Muscle of back (tissue), 11 donors: Measurements from ENCODE around the gene NCOR2. TPM values are rescaled to one million over a fixed set of nuclear protein-coding genes. Genes with fewer than 3 reads are reported as not detected.

Source experiments
- DNase-seq, 3 donors: peaks; one replicate each; pipeline versions ENCODE4 v3.0.0 to v3.0.0-alpha.2; 2013
- polyA plus RNA-seq, 10 donors: library from polyadenylated mRNA; unstranded; fragments of 120-200 nt; gene quantifications; one replicate each; pipeline ENCODE4 v1.2.1, GENCODE V29; 2013; ENCODE audit not compliant: insufficient read length in 10 of 10

Gene NCOR2
- polyA plus RNA-seq, 10 donors = 74.2 to 121 (median 96.5) TPM

- DNase-seq = no peak
Measured at GRCh38 chr12:124577986-124578385, 10.6 kb upstream of the NCOR2 start.

DNA sequence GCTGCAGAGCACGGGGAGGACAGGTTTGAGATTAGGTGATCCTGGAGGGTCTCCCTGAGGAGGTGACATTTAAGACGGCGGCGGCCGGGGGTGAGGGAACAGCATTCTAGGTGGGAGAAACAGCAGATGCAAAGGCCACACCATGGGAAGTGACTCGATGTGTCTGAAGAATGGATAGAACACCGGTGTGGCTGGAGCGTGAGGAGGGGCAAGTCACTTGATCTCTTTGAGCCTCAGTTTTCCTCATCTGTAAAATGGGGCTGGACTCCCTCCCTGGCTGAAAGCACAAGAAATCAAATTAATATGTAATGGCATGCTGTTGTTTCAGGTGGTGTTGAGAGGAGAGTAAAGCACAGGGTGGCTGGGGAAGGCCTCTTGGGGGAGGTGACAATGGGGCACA lies 10.0 kb upstream of the NCOR2 start:
- DNase-seq = no peak

- DNase-seq = no peak
Measured at GRCh38 chr12:124576061-124576650, 8.7 kb upstream of the NCOR2 start.

DNA sequence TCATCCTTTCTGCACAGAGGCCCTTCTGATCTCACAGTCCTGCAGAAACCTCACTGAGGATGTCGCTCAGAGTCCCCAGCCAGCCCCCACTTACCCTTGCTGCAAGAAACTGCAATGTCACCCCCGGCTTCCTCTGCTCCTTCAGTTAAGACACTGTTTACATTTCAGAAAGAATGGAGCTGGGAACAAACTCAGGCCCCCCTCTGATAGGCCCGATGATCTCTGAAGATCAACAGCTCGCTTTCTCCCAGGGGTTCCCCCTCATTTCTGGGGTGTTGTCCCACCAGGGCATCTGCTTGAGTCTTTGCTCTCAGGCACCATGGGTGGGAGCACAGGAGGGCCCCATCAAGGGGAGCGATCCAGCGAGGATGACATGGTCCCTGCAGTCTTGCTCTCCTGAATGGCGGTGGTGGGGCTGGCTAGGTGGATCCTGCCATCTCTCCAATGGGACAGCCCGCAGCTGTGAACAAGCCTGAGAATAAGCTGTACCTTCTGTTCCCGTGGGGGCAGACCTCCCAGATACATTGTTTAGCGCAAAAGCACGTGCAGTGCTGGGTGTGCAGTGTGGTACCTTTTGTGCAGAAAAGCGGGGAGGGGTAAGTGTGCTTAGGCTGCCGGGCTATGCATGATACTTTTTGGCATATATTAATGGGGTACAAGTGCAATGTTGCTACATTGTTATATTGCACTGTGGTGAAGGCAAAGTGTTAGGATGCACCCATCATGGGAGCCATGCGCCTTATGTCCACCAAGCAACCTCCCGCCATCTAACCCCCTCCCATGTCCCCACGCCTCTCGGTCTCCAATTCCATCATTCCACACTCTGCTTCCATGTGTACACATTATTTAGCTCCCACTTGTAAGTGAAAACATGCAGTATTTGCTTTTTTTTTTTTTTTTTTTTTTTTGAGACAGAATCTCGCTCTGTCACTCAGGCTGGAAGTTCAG lies 6.7 kb upstream of the NCOR2 start:
- no peak for DNase-seq

GRCh38 chr12:124571556-124571955 lies 4.1 kb upstream of the NCOR2 start:
- no peak for DNase-seq

GRCh38 chr12:124570810-124571209 lies 3.4 kb upstream of the NCOR2 start:
- DNase-seq = no peak

GRCh38 chr12:124569375-124570148 lies 2.1 kb upstream of the NCOR2 start:
- DNase-seq = peak in 1 of 3 donors; percentile 45

DNA sequence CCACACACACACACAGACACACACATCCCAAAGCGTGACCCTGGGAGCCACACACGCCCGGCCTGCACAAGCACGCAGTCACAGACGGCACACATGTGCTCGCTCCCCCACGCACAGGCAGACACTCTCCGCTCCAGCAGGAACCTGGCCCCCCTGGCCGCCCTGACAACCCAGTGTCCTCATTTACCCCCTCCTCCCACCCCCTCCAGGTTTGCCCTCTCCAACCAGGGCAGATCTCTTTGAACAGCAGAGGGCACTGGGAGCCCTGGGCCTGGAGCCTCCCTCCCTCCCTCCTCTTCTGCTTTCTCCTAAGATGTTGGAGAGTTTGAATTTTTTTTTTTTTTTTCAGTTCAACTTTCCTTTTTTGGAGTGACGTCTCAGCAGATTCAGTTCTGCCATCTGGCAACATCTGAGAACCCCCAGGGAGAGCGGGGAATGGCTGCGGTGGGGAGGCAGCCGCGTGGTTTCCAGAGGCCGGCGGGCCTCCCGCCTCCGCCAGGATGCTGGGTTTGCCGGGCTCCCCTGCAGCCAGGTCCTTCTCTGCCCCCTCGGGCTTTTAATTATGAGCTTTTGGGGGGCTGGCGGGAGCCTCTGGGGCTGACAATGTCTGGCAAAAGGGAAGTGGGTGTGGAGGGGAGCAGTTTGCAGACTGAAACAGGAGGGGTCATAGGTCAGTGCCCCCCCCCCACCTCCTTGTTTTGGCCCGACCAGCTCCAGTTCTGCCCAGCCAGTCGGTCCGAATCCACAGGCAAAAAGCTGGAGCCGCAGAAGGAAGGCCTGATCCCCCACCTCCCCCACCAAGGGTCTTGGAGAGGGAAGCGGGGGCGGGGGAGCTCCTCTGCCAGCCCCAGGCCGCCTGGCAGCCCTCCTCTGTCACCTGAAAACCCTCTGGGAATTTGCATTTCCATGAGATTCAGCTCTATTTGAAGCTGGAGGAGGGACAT lies 1.3 kb upstream of the NCOR2 start:
- peak; percentile 88 to 95 (median 94) for DNase-seq

DNA sequence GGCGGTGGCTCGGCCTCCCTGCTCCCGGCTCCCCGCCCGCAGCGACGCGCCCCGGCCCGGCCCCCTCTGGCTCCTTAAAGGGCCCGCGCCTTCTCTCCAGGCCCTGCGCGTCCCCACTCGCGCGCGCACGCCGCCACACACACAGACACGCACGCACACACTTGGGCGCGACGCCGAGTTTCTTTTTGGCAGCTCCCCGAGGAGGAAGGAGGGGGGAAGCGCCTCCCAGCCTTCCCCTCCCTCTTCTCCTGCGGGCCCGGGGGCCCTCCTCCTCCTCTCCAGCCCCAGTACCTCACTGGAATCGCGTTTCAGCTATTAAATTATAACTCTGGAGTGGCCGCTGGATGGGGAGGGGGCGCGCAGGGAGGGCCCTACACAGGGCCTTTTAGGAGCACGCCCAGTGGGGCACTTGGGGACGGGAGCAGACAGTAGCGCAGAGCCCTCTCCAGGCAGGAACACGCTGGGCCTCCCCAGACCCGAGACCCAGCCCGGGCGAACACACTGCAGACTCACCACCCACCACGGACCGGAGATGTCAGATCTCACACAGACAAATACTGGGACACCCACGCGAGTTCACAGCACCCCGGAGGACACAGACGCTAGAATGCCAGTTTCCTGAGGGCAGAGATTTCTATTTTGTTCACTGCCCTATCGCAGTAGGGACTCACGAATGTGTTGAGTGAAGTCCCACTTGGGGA lies 411 bp upstream of the NCOR2 start:
- peak; percentile 96 to 98 (median 98) for DNase-seq

GRCh38 chr12:124566161-124566996 lies 1.0 kb downstream of the NCOR2 start:
- DNase-seq = peak; percentile 76 to 94 (median 83)

- peak in 1 of 3 donors; percentile 49 for DNase-seq
Measured at GRCh38 chr12:124565656-124566160, 1.7 kb downstream of the NCOR2 start.

DNA sequence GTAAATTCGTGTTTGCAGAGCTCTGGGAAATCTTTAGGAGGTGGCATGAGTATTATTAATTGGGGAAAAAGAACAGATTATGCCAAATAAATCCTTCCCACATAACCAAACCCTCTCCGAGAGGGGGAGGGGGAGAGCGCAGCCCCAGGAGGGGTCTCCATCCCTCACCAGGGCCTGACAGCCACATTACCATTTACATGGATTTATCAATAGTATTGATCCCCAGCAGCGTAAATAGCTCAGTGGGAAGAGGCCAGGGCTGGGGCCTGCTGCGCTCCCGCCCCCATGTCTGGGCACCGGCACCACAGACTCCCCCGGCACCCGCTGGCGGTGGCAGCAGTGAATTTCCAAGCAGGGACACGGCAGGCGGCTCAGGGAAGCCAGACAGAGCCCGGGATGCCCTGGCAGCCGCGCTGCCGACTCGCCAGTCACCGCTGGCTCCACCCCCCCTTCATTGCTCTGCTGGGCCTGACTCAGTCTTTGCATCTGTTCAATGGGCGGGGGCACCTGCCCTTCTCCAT lies 2.4 kb downstream of the NCOR2 start:
- peak in 1 of 3 donors; percentile 53 for DNase-seq

DNA sequence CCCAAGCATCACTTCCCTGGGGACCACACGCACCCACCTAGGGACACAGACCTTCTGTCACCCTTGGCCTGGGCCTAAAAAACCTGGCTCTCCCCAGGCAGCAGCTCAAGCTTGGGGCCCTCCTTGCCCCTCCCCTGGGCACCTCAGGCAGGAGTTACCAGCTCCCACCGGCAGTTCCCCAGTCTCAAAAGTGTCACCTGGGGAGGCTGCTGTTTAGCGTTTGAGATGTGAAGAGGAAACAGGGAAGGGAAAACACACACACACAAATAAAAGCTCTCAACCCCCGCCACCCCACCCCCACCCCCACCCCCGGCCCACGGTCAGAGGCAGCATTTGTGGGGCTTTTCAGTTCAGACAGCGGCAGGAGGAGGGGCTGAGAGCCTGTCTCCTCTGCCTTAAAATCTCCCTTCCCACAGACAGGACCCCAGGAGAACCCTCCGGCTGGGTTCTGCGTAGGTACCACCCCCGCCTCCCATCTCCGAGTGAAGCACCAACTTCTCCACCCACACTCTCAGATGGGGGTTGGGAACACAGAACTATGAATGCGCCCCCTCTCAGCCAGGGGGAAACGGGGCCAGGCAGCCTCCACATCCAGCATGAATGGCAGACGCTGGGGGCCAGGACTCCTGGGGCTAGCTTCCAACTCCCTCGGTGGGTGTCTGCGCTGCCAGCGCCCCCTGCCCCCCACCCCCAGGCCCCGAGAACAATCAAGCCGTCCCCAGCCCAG lies 3.0 kb downstream of the NCOR2 start:
- DNase-seq = peak in 1 of 3 donors; percentile 41

- DNase-seq = no peak
Measured at GRCh38 chr12:124563809-124564208, 3.6 kb downstream of the NCOR2 start.

GRCh38 chr12:124563401-124563800 lies 4.0 kb downstream of the NCOR2 start:
- DNase-seq = no peak

DNA sequence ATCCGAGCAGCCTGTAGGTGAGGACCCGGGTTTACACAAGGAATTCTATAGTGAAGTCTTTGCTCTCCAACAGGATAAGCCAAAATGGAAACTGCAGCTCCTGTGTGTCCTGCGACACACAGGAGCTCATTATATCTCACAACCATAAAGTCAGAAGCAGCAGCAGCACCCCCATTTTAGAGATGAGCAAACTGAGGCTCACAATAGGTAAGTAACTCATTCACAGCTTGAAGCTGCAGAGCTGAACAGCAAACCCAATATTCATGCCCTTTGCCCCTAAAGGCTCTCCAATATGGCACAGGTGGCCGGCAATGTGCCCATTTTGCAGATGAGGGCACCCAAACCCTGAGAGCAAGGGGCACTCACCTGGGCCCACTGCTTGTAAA lies 4.6 kb downstream of the NCOR2 start:
- no peak for DNase-seq

GRCh38 chr12:124562018-124562795 lies 5.2 kb downstream of the NCOR2 start:
- no peak for DNase-seq

GRCh38 chr12:124561231-124561630 lies 6.2 kb downstream of the NCOR2 start:
- no peak for DNase-seq
